Memory B cell (primary cell): Measurements from ENCODE around the gene SULT1C4.

ENCODE experiments used
- ATAC-seq: fragments of 150-1000 bp; cut with Tn5 transposase; 2 replicates; pipeline ENCODE4 v1.10.0; 2021; ENCODE audit warnings: low read depth, mild to moderate bottlenecking, moderate library complexity
- DNase-seq, 2 donors: peaks; one replicate each; pipeline ENCODE4 v3.0.0; 2022; ENCODE audit warnings: low spot score in 2 of 2
- H3K27ac Mint-ChIP-seq: one replicate; pipeline ENCODE4 v1.8.0; 2022; ENCODE audit warnings: mild to moderate bottlenecking, moderate library complexity, mixed read lengths
- H3K27me3 Mint-ChIP-seq: one replicate; pipeline ENCODE4 v1.8.0; 2022; ENCODE audit warnings: mixed read lengths
- H3K36me3 Mint-ChIP-seq: one replicate; pipeline ENCODE4 v1.8.0; 2022; ENCODE audit warnings: mild to moderate bottlenecking, mixed read lengths
- H3K4me1 Mint-ChIP-seq: one replicate; pipeline ENCODE4 v1.8.0; 2022; ENCODE audit warnings: mixed read lengths
- H3K4me3 Mint-ChIP-seq: one replicate; pipeline ENCODE4 v1.8.0; 2022; ENCODE audit warnings: mild to moderate bottlenecking, moderate library complexity, mixed read lengths
- H3K9me3 Mint-ChIP-seq: one replicate; pipeline ENCODE4 v1.8.0; 2022; ENCODE audit warnings: mixed read lengths

Gene SULT1C4

GRCh38 chr2:108363024-108363907 lies 14.5 kb upstream of the SULT1C4 start:
- peaks cover 1% of the 10 kb centered on the region for H3K9me3 Mint-ChIP-seq
- peaks cover 5% of the 10 kb centered on the region for H3K4me1 Mint-ChIP-seq
- H3K4me3 Mint-ChIP-seq, result no peak overlapping the region
- peaks cover 3% of the 10 kb centered on the region for H3K36me3 Mint-ChIP-seq
- H3K27ac Mint-ChIP-seq, result no peak overlapping the region
- ATAC-seq (no peak), DNase-seq (no peak)
- H3K27me3 Mint-ChIP-seq, result peaks cover 5% of the 10 kb centered on the region

GRCh38 chr2:108363908-108364225 lies 13.9 kb upstream of the SULT1C4 start:
- DNase-seq, result no peak
- H3K27me3 Mint-ChIP-seq, result peaks cover 5% of the 10 kb centered on the region
- H3K36me3 Mint-ChIP-seq, result peaks cover 3% of the 10 kb centered on the region
- peaks cover 1% of the 10 kb centered on the region for H3K9me3 Mint-ChIP-seq
- ATAC-seq, result no peak
- H3K4me1 Mint-ChIP-seq, result peaks cover 5% of the 10 kb centered on the region
- no peak overlapping the region for H3K4me3 Mint-ChIP-seq
- H3K27ac Mint-ChIP-seq, result no peak overlapping the region

- no peak overlapping the region for H3K27ac Mint-ChIP-seq
- no peak overlapping the region for H3K4me3 Mint-ChIP-seq
- peaks cover 5% of the 10 kb centered on the region for H3K4me1 Mint-ChIP-seq
- ATAC-seq, result no peak
- H3K27me3 Mint-ChIP-seq, result no peaks in the 10 kb centered on the region
- DNase-seq, result no peak
- no peaks in the 10 kb centered on the region for H3K36me3 Mint-ChIP-seq
- peaks cover 1% of the 10 kb centered on the region for H3K9me3 Mint-ChIP-seq
These were observed 13.0 kb upstream of the SULT1C4 start for GRCh38 chr2:108364676-108365297.

GRCh38 chr2:108365656-108366055 lies 12.1 kb upstream of the SULT1C4 start:
- DNase-seq (no peak), ATAC-seq (no peak)
- no peaks in the 10 kb centered on the region for H3K9me3 Mint-ChIP-seq
- no peaks in the 10 kb centered on the region for H3K27me3 Mint-ChIP-seq
- peaks cover 5% of the 10 kb centered on the region for H3K4me1 Mint-ChIP-seq
- H3K4me3 Mint-ChIP-seq, result no peak overlapping the region
- H3K36me3 Mint-ChIP-seq, result no peaks in the 10 kb centered on the region
- no peak overlapping the region for H3K27ac Mint-ChIP-seq

- no peaks in the 10 kb centered on the region for H3K36me3 Mint-ChIP-seq
- H3K9me3 Mint-ChIP-seq, result no peaks in the 10 kb centered on the region
- DNase-seq (no peak), ATAC-seq (no peak)
- no peak overlapping the region for H3K27ac Mint-ChIP-seq
- H3K4me3 Mint-ChIP-seq, result no peak overlapping the region
- H3K27me3 Mint-ChIP-seq, result no peaks in the 10 kb centered on the region
- peaks cover 5% of the 10 kb centered on the region for H3K4me1 Mint-ChIP-seq
These were observed 10.7 kb upstream of the SULT1C4 start for GRCh38 chr2:108367014-108367413.

GRCh38 chr2:108367561-108368175 lies 10.1 kb upstream of the SULT1C4 start:
- Mint-ChIP-seq H3K4me3 (no peak overlapping the region), H3K27me3 (no peaks in the 10 kb centered on the region), H3K4me1 (peaks cover 5% of the 10 kb centered on the region), H3K27ac (no peak overlapping the region), H3K36me3 (no peaks in the 10 kb centered on the region), H3K9me3 (no peaks in the 10 kb centered on the region)
- DNase-seq (no peak), ATAC-seq (no peak)

- Mint-ChIP-seq H3K4me1 (no peaks in the 10 kb centered on the region), H3K27me3 (no peaks in the 10 kb centered on the region), H3K36me3 (no peaks in the 10 kb centered on the region), H3K9me3 (no peaks in the 10 kb centered on the region), H3K27ac (no peak overlapping the region), H3K4me3 (no peak overlapping the region)
- ATAC-seq (no peak), DNase-seq (no peak)
These were observed 8.6 kb upstream of the SULT1C4 start for GRCh38 chr2:108369153-108369552.

- Mint-ChIP-seq H3K4me1 (no peaks in the 10 kb centered on the region), H3K36me3 (no peaks in the 10 kb centered on the region), H3K4me3 (no peak overlapping the region), H3K9me3 (no peaks in the 10 kb centered on the region), H3K27ac (no peak overlapping the region), H3K27me3 (no peaks in the 10 kb centered on the region)
- no peak for ATAC-seq
- no peak for DNase-seq
These were observed 7.7 kb upstream of the SULT1C4 start for GRCh38 chr2:108370080-108370479.

GRCh38 chr2:108376774-108377173 lies 980 bp upstream of the SULT1C4 start:
- no peak overlapping the region for H3K4me3 Mint-ChIP-seq
- ATAC-seq (no peak), DNase-seq (no peak)
- H3K4me1 Mint-ChIP-seq, result no peaks in the 10 kb centered on the region
- H3K9me3 Mint-ChIP-seq, result no peaks in the 10 kb centered on the region
- no peak overlapping the region for H3K27ac Mint-ChIP-seq
- peaks cover 8% of the 10 kb centered on the region for H3K27me3 Mint-ChIP-seq
- H3K36me3 Mint-ChIP-seq, result no peaks in the 10 kb centered on the region

- H3K27me3 Mint-ChIP-seq, result peaks cover 8% of the 10 kb centered on the region
- H3K27ac Mint-ChIP-seq, result no peak overlapping the region
- DNase-seq, result no peak
- no peaks in the 10 kb centered on the region for H3K4me1 Mint-ChIP-seq
- no peaks in the 10 kb centered on the region for H3K9me3 Mint-ChIP-seq
- H3K4me3 Mint-ChIP-seq, result no peak overlapping the region
- H3K36me3 Mint-ChIP-seq, result no peaks in the 10 kb centered on the region
- ATAC-seq, result no peak
These were observed 353 bp upstream of the SULT1C4 start for GRCh38 chr2:108377401-108377800.

GRCh38 chr2:108378851-108379250 lies 1.1 kb downstream of the SULT1C4 start:
- no peak overlapping the region for H3K4me3 Mint-ChIP-seq
- peaks cover 11% of the 10 kb centered on the region for H3K27me3 Mint-ChIP-seq
- H3K27ac Mint-ChIP-seq, result no peak overlapping the region
- H3K9me3 Mint-ChIP-seq, result no peaks in the 10 kb centered on the region
- H3K4me1 Mint-ChIP-seq, result no peaks in the 10 kb centered on the region
- DNase-seq, result no peak
- no peaks in the 10 kb centered on the region for H3K36me3 Mint-ChIP-seq
- ATAC-seq, result no peak

GRCh38 chr2:108382196-108382595 lies 4.4 kb downstream of the SULT1C4 start:
- Mint-ChIP-seq H3K36me3 (no peaks in the 10 kb centered on the region), H3K4me1 (no peaks in the 10 kb centered on the region), H3K9me3 (no peaks in the 10 kb centered on the region), H3K27ac (no peak overlapping the region), H3K4me3 (no peak overlapping the region), H3K27me3 (peaks cover 5% of the 10 kb centered on the region)
- no peak for DNase-seq
- ATAC-seq, result no peak

- Mint-ChIP-seq H3K27me3 (peaks cover 3% of the 10 kb centered on the region), H3K36me3 (no peaks in the 10 kb centered on the region), H3K27ac (no peak overlapping the region), H3K9me3 (no peaks in the 10 kb centered on the region), H3K4me1 (no peaks in the 10 kb centered on the region), H3K4me3 (no peak overlapping the region)
- ATAC-seq (no peak), DNase-seq (no peak)
These were observed 5.5 kb downstream of the SULT1C4 start for GRCh38 chr2:108383146-108383830.
